OCI-LY7 (cell line): ENCODE measurements around the gene GADL1. TPM values are rescaled to one million over a fixed set of nuclear protein-coding genes. Genes with fewer than 3 reads are reported as not detected.

Experiments
- BruUV-seq: library from RNA; stranded (reverse); fragments of 400-500 nt; replicated peaks from 2 replicates; lab custom pipeline; 2021; lab: Mats Ljungman, UMichigan
- CTCF ChIA-PET: fragments of 300-600 bp; sonication (Branson Sonifier 250); formaldehyde crosslinking; loops from one replicate; lab custom pipeline; 2022; ENCODE audit warnings: antibody characterized with exemption; ENCODE audit not compliant: unreplicated experiment; lab: Charles Lee
- POLR2A ChIA-PET: fragments of 300-600 bp; sonication (Branson Sonifier 250); formaldehyde crosslinking; loops from one replicate; lab custom pipeline; 2022; ENCODE audit warnings: antibody characterized with exemption; lab: Charles Lee
- DNase-seq: peaks from one replicate; pipeline ENCODE4 v3.0.0-alpha.2; 2015; ENCODE audit warnings: low spot score
- H2AFZ ChIP-seq: fragments of 200-600 bp; sonication (generic), shearing (Covaris generic); 2 replicates; pipeline ENCODE4 v1.6.1; 2014; ENCODE audit warnings: mild to moderate bottlenecking, antibody characterized with exemption, low read length, moderate library complexity
- H3K27ac ChIP-seq: fragments of 200-600 bp; sonication (generic); 2 replicates; pipeline ENCODE4 v1.5.1; 2014; ENCODE audit warnings: mixed run types, low read depth, mild to moderate bottlenecking, moderate library complexity, low read length, inconsistent platforms; ENCODE audit not compliant: poor library complexity, severe bottlenecking
- H3K36me3 ChIP-seq: fragments of 200-600 bp; sonication (generic); 2 replicates; pipeline ENCODE4 v1.6.1; 2014; ENCODE audit warnings: mild to moderate bottlenecking, antibody characterized with exemption, low read length, moderate library complexity, mixed read lengths; ENCODE audit not compliant: insufficient read depth
- H3K4me1 ChIP-seq: fragments of 200-600 bp; sonication (generic); 2 replicates; pipeline ENCODE4 v1.5.1; 2014; ENCODE audit warnings: mild to moderate bottlenecking, low read length; ENCODE audit not compliant: insufficient read depth, poor library complexity, severe bottlenecking
- H3K4me2 ChIP-seq: fragments of 200-600 bp; sonication (generic); 2 replicates; pipeline ENCODE4 v1.6.1; 2014; ENCODE audit warnings: mild to moderate bottlenecking, low read length
- H3K4me3 ChIP-seq: fragments of 200-600 bp; sonication (generic); 2 replicates; pipeline ENCODE4 v1.5.1; 2014; ENCODE audit warnings: mild to moderate bottlenecking, low read depth, low read length; ENCODE audit not compliant: poor library complexity, severe bottlenecking
- H3K79me2 ChIP-seq: fragments of 200-600 bp; sonication (generic); 2 replicates; pipeline ENCODE4 v1.6.1; 2016; ENCODE audit warnings: low read depth, mild to moderate bottlenecking, low read length, moderate library complexity, mixed read lengths; ENCODE audit not compliant: insufficient read depth
- H3K9me2 ChIP-seq: fragments of 200-600 bp; sonication (generic); 2 replicates; pipeline ENCODE4 v1.6.1; 2016; ENCODE audit warnings: mild to moderate bottlenecking, low read length, mixed read lengths; ENCODE audit not compliant: insufficient read depth
- H3K9me3 ChIP-seq: fragments of 200-600 bp; sonication (generic); 2 replicates; pipeline ENCODE4 v1.6.1; 2014; ENCODE audit warnings: mild to moderate bottlenecking, mixed run types, low read length, mixed read lengths
- H4K20me1 ChIP-seq: fragments of 200-600 bp; sonication (generic); 2 replicates; pipeline ENCODE4 v1.6.1; 2014; ENCODE audit warnings: mild to moderate bottlenecking, antibody characterized with exemption, low read length, moderate library complexity, mixed read lengths; ENCODE audit not compliant: insufficient read depth
- EZH2phosphoT487 ChIP-seq: fragments of 200-600 bp; sonication (generic); IDR thresholded peaks from 2 replicates; pipeline ENCODE4 v1.6.1; 2018; ENCODE audit warnings: low read depth, borderline replicate concordance, mild to moderate bottlenecking, mixed run types, antibody characterized with exemption, low read length, moderate library complexity, mixed read lengths
- intact Hi-C: fragments of 100-400 bp; cut with micrococcal nuclease; formaldehyde crosslinking; loops from one replicate; pipeline ENCODE4 v1.10.0; 2022; ENCODE audit not compliant: unreplicated experiment
- total RNA-seq, 2 experiments: library from RNA; depleted of rRNA in 1 of 2; stranded (reverse); fragments of >200 nt in 1 of 2; shearing (Covaris generic) in 1 of 2; gene quantifications; 2 replicates each; pipeline ENCODE4 v1.2.3, GENCODE V29; 2014 to 2022
- TF ChIP-seq, protein P1 (sequence below): fragments of 200-600 bp; sonication (generic); conservative IDR thresholded peaks from 2 replicates; pipeline ENCODE4 v1.5.1; 2014; ENCODE audit warnings: mild to moderate bottlenecking, antibody characterized with exemption, low read length, moderate library complexity, mixed read lengths

The GADL1 gene
- total RNA-seq, 2 experiments from 2014 or later: not detected

DNA sequence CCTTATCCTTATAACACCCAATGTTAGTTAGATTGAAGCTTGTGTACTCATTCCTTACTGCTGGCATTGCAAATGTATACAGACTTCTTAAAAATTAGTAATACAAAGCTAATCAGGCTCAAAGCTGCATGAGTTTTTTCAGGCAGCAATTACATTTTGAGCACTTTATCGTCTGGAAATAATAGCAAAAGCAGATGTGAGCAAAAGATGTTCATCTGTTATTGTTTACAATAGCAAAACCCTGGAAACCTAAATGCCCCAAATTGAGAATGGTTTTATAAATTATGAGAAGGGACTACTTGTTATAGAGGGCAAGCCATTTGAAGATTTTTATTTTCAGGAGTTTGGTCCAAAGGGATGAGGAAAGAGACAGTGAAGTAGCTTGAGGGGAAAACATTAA is 126.4 kb downstream of the GADL1 start:
- TF ChIP-seq, protein P1, sequence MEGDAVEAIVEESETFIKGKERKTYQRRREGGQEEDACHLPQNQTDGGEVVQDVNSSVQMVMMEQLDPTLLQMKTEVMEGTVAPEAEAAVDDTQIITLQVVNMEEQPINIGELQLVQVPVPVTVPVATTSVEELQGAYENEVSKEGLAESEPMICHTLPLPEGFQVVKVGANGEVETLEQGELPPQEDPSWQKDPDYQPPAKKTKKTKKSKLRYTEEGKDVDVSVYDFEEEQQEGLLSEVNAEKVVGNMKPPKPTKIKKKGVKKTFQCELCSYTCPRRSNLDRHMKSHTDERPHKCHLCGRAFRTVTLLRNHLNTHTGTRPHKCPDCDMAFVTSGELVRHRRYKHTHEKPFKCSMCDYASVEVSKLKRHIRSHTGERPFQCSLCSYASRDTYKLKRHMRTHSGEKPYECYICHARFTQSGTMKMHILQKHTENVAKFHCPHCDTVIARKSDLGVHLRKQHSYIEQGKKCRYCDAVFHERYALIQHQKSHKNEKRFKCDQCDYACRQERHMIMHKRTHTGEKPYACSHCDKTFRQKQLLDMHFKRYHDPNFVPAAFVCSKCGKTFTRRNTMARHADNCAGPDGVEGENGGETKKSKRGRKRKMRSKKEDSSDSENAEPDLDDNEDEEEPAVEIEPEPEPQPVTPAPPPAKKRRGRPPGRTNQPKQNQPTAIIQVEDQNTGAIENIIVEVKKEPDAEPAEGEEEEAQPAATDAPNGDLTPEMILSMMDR: no peak
- TF ChIP-seq EZH2phosphoT487: no peak
- Histone ChIP-seq H4K20me1 (no peaks in the 10 kb centered on the region), H3K9me2 (no peaks in the 10 kb centered on the region), H3K79me2 (no peaks in the 10 kb centered on the region), H3K9me3 (no peaks in the 10 kb centered on the region), H2AFZ (no peak overlapping the region), H3K36me3 (no peaks in the 10 kb centered on the region), H3K4me2 (no peak overlapping the region), H3K27ac (no peak overlapping the region), H3K4me3 (no peak overlapping the region), H3K4me1 (no peaks in the 10 kb centered on the region)
- ChIA-PET CTCF (no interaction called here), POLR2A (interaction anchor here (0.5 to 0.7 kb wide), 2 partner anchors 9 to 629 kb away, joined by 3 read pairs; no protein-coding TSS in a partner anchor)
- no peak for DNase-seq
- intact Hi-C loops: loop anchor here (2.0 kb wide), 1 partner anchor 681 kb away; no protein-coding TSS in a partner anchor
- BruUV-seq: no TSS peak

DNA sequence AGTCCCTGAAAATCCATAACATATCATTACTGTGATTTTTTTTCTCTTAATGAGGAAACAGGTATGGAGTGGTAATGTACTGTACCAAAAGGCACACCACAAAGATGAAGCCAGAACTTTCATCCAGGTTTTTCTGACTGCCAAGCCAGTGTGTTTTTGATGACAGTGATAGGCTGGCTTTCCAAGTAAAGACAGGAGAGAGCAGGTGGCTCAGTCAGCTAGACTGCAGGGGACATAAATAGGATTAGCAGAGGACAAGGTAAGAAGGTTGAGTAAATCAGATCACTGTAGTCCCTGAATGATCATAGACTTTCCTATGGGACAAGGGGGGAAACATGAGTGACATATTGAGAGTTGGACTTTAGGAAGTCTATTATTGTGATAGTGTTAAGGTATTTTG is 127.9 kb downstream of the GADL1 start:
- intact Hi-C loops: no loop called here
- TF ChIP-seq EZH2phosphoT487: no peak
- TF ChIP-seq, protein P1: no peak
- BruUV-seq: no TSS peak
- H3K4me1 ChIP-seq: no peaks in the 10 kb centered on the region
- H3K36me3 ChIP-seq: no peaks in the 10 kb centered on the region
- no peak for DNase-seq
- no peaks in the 10 kb centered on the region for H3K79me2 ChIP-seq
- H3K4me3 ChIP-seq: no peak overlapping the region
- H3K27ac ChIP-seq: no peak overlapping the region
- H3K9me3 ChIP-seq: no peaks in the 10 kb centered on the region
- no peak overlapping the region for H3K4me2 ChIP-seq
- no peak overlapping the region for H2AFZ ChIP-seq
- ChIA-PET CTCF (no interaction called here), POLR2A (interaction anchor here (1.1 kb wide), 1 partner anchor 43 kb away, joined by 3 read pairs; no protein-coding TSS in a partner anchor)
- H4K20me1 ChIP-seq: no peaks in the 10 kb centered on the region
- no peaks in the 10 kb centered on the region for H3K9me2 ChIP-seq

DNA sequence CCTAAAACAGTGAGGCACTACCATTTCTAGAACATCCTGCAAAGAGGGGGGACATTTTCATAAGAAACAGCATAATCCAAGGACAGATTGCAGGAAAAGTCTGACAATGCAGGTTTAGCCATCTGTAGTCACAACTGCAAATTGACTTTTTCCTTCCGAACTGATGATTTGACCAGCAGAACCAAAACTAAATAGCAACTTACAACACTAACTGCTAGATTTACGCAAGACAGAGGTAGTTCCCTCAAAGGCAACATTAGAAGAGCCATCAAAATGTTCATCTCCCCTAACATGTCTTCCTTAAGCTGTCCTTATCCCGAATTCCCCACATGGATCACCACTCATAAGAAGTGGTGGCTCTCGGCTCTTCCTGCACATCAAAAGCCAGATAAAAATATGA is 129.6 kb downstream of the GADL1 start:
- Histone ChIP-seq H3K9me3 (no peaks in the 10 kb centered on the region), H3K9me2 (no peaks in the 10 kb centered on the region), H3K27ac (no peak overlapping the region), H3K4me2 (no peak overlapping the region), H3K36me3 (no peaks in the 10 kb centered on the region), H3K4me3 (no peak overlapping the region), H2AFZ (no peak overlapping the region), H3K79me2 (no peaks in the 10 kb centered on the region), H4K20me1 (no peaks in the 10 kb centered on the region), H3K4me1 (no peaks in the 10 kb centered on the region)
- intact Hi-C loops: no loop called here
- POLR2A ChIA-PET: no interaction called here
- CTCF ChIA-PET: no interaction called here
- no peak for DNase-seq
- BruUV-seq: no TSS peak
- no peak for TF ChIP-seq EZH2phosphoT487
- TF ChIP-seq, protein P1: no peak
